ENCODE measurements around the gene C11orf68.

C11orf68 gene

DNA sequence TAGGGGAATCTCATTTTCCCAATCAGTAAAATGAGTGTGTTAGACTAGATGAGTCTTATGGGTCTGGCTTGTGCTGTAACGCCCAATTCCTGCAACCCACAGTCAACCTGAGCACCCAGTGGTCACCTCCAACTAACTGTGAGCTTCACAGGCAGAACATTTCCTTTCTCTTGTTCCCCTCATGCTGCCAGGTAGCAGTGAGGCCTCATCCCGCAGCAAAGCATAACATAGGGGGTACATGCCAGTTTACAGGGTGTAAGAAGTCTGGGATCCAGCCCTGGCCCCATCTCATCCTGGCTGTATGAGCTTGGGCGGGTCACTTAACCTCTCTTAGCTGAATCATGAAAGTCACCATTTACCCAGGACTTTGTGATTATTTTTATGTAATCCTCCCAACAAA lies 50.0 kb downstream of the C11orf68 start:
- TF ChIP-seq, protein P1, sequence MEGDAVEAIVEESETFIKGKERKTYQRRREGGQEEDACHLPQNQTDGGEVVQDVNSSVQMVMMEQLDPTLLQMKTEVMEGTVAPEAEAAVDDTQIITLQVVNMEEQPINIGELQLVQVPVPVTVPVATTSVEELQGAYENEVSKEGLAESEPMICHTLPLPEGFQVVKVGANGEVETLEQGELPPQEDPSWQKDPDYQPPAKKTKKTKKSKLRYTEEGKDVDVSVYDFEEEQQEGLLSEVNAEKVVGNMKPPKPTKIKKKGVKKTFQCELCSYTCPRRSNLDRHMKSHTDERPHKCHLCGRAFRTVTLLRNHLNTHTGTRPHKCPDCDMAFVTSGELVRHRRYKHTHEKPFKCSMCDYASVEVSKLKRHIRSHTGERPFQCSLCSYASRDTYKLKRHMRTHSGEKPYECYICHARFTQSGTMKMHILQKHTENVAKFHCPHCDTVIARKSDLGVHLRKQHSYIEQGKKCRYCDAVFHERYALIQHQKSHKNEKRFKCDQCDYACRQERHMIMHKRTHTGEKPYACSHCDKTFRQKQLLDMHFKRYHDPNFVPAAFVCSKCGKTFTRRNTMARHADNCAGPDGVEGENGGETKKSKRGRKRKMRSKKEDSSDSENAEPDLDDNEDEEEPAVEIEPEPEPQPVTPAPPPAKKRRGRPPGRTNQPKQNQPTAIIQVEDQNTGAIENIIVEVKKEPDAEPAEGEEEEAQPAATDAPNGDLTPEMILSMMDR (IDR thresholded peaks at IDR 0.05; ENCODE audit: low read depth, low read length) = no peak
- no peak overlapping the region for H3K4me3 ChIP-seq (ENCODE audit: low read depth, low read length)

DNA sequence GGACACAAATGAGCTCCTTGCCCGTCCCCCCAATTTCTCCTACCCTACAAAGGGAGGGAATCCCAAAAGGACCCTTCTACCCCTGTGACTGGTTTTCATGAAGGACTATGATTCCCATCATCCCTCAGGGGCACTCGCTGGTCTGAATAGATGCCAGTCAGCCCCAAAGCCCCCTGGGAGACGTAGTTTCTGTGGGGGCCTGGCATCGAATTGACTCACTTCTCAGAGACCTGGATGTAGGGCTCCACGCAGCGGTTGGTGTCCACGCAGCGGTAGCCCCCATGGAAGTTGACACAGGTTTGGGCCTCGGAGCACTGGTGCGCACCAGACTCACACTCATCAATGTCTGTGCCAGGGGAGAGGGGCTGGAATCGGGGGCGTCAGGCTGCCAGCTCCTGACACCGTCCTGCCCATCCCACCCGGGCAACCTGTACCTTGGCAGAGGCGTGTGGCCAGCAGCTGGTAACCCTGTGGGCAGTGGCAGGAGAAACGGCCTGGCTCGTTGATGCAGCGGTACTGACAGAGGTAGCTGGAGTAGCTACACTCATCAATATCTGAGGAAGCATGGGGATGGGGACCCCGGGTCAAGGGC lies 50.7 kb downstream of the C11orf68 start:
- TF ChIP-seq, protein P1 (IDR thresholded peaks at IDR 0.05; ENCODE audit: low read depth, low read length) = no peak
- no peak overlapping the region for H3K4me3 ChIP-seq (ENCODE audit: low read depth, low read length)

- no peak overlapping the region for H3K4me3 ChIP-seq (ENCODE audit: low read depth, low read length)
- TF ChIP-seq, protein P1 (IDR thresholded peaks at IDR 0.05; ENCODE audit: low read depth, low read length) = no peak
Observed at GRCh38 chr11:65867284-65868071, 51.4 kb downstream of the C11orf68 start.

All from WI38 (cell line).